HG03064 (cell line): ENCODE results near the gene RPSA.
A peak's percentile ranks its signal among the peaks of the same experiment; 100 is the strongest.
"Not testable (repeated sequence)": the region's sequence is repeated elsewhere in the genome, so short reads cannot be mapped to it uniquely, and the experiment has no call there.

ENCODE experiments used
- ATAC-seq: cut with Tn5 transposase; IDR thresholded peaks from one replicate; pipeline ENCODE4 v1.9.1; 2021; ENCODE audit warnings: low read depth; ENCODE audit not compliant: unreplicated experiment

RPSA gene

GRCh38 chr3:39406368-39407258 is at the start of gene RPSA:
Gene RPSA, plus strand, starts transcription at chr3:39406720. Its CDS starts 934 bp downstream, at chr3:39407654.
- ATAC-seq: peak; percentile 92

- no peak for ATAC-seq
Observed at GRCh38 chr3:39358333-39358732, 48.2 kb upstream of the RPSA start.

GRCh38 chr3:39361252-39361927 is 45.1 kb upstream of the RPSA start:
- ATAC-seq: no peak

DNA sequence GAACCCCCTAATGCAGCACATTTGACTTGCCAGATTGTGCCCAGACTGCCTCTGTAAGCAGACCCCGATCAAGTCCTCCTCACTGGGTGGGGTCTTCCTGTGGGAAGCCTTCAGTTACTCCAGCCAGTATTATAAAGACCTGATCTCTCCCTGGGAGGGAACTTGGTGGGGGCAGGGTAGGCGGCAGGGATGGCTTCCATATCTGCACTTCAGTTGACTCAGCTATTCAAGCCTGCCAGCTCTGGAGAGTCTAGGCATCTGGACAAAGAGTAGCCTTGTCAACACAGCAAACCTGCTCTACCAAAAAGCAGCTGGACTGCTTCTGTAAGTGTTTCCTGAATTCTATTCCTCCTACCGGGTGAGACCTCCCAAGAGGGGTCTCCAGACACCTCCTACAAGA is 44.3 kb upstream of the RPSA start:
- no peak for ATAC-seq

- no peak for ATAC-seq
Observed at GRCh38 chr3:39362812-39363211, 43.7 kb upstream of the RPSA start.

- not testable (repeated sequence) for ATAC-seq
Observed at GRCh38 chr3:39370450-39370849, 36.1 kb upstream of the RPSA start.

DNA sequence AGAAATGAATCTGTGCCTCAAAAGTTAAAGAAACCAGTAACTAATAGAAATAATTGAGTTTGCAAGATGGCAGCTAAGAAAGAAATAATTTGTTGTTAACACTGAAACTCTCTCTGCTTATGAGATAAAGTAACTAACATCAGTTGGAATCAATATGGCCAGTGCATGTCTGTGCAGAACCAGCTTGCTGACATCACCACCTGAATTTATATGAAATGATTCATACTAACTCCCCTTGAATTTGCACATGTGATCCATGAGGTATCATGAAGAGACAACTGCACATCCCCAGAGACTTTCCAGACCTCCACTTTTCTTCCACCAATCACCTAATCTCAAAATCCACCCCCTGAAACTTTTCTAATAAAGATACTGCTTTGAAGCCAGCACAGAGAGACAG is 33.7 kb upstream of the RPSA start:
- ATAC-seq: no peak

GRCh38 chr3:39376959-39377634 is 29.4 kb upstream of the RPSA start:
- no peak for ATAC-seq

- no peak for ATAC-seq
Observed at GRCh38 chr3:39378088-39378487, 28.4 kb upstream of the RPSA start.

- ATAC-seq: no peak
Observed at GRCh38 chr3:39378957-39379777, 27.4 kb upstream of the RPSA start.

- ATAC-seq: no peak
Observed at GRCh38 chr3:39379778-39380155, 26.8 kb upstream of the RPSA start.

- ATAC-seq: no peak
Observed at GRCh38 chr3:39381432-39381831, 25.1 kb upstream of the RPSA start.

DNA sequence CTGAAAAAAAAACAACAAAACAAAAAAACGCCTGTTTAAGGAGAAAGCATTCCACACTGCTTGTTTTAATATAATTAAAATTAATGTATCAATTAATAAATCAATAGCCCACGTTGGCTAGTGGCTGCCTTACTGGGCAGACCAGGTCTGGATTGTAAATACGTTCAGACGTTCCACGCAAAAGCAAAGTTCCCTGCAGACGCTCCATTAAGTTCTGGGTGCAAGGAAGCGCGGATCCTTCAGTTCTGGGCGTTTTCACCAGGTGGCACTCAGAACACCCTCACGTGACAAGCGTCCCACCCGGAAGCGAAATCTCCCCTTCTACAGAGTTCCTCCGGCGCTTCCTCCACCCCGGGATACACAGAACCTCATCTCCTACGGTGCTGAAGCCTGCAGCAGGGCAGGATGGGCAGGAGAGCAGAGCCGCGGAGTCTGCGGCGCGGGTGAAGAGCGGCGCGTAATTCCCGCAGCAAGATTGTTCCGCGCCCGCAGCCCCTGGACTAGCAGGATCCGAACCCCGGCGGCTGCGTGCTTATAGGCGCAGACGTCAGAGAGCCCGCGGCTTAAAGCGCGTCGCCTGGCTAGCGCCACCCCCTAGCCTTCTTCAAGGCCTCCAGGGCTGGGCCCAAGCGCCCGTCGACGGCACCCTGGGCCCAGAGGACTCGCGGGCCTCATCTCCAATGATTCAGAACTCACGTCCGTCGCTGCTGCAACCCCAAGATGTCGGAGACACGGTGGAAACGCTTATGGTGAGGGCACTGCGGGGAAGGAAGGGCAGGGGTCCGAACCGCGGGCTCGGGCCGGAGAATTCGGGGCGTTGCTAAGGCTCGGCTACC is 23.3 kb upstream of the RPSA start, which contains the start of gene SLC25A38:
Gene SLC25A38 (plus strand): TSS at position 326 of the 836 bp plus-strand sequence. CDS start 355 bp downstream, at position 681.
- peak; percentile 68 for ATAC-seq

DNA sequence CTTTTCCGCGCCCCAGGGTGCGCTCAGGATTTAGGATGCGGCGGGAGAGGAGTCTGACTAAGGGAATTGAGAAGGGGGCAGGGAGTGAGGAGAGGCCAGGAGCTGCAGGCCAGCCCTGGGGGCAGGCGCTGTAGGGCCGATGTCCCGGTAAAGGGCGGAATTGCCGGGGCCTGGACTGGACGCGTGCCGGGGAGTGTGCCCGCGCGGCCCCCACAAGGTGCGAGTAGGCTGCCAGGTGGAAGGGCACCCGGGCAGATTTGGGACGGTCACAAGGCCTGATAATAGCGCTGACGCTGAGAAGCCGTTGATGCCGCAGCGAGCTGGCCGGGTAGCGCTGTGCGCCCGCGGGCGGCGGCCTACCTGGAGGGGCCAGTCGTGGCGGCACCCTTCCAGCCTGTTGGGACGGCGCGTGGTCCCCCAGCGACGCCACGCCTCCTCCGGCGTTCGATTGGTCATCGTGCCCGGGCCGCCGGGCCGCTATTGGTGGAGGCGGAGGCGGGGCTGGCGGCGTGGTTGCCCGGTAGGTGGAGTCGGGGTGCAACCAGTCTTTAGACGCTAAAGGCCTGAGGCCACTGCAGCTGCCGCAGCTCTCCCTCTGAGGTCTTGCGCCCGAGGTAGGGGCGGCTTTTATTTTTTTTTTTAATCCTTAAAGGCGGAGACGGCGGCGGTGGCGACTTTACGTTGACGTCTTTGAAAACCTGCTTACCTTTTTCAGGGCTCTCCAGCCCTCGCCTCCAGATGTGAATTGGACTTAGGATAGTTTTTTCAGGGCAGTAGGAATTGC is 22.4 kb upstream of the RPSA start:
- ATAC-seq: peak; percentile 61

- ATAC-seq: no peak
Observed at GRCh38 chr3:39384665-39385000, 21.9 kb upstream of the RPSA start.

- ATAC-seq: no peak
Observed at GRCh38 chr3:39385456-39386090, 20.9 kb upstream of the RPSA start.

GRCh38 chr3:39386318-39386717 is 20.2 kb upstream of the RPSA start:
- no peak for ATAC-seq

DNA sequence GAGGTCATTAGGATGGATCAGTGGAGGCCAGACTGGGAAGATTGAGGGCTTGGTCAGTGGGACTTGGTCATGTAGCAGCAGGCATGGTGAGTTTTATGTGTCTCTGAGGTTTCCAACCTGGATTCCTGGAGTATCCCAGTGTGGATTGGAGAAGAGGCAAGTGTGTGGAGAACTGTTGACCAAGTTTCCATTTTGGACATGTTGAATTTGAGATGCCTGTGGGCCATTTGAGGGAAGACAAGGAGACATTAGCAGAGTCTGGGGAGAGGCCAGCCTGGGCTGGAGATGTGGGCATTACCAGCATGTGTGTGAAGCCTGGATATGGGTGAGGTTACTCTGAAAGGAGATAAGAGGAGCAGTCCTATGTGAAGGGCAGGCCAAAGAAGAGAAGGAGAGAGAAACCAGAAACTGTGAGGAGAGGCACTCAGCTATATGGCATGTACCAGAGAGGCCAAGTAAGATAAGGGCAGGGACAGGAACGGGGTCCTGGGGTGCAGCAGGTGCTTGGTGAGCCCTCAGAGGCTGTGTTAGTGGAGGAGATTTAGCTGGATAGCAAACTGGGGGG is 19.0 kb upstream of the RPSA start:
- no peak for ATAC-seq
